Measurements from ENCODE around the gene KLF4.

DNA sequence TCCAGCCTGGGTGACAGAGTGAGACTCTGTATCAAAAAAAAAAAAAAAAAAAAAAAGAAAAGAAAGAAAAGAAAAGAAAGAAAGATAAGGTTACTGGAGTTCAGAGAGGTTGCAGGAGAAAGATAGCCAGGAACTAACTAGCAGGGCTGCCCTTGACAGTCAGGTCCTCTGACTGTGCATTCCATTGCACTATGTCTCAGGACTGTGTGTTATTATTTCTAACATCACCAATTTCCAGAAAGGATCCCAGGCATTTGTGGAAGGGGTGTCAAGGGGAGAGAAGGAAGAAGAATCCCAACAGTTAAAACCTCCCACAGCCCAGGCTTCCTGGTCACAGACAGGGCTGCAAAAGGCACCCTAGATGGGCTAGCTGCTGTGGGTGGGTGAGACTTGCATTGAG, 25.1 kb downstream of the KLF4 start:
- TF ChIP-seq CTCF (conservative IDR thresholded peaks at IDR 0.05 in 1 of 2, IDR thresholded peaks at IDR 0.05 in 1 of 2; ENCODE audit: extremely low read depth in 1 of 2, insufficient read depth in 1 of 2, low read depth in 1 of 2, low read length in 2 of 2) (no peak), EZH2 (IDR thresholded peaks at IDR 0.05; ENCODE audit: borderline replicate concordance, low read length) (no peak)
